Measurements from ENCODE around the gene SLC16A5.
"Not testable (repeated sequence)": the region's sequence is repeated elsewhere in the genome, so short reads cannot be mapped to it uniquely, and the experiment has no call there.

- not testable (repeated sequence) for TF ChIP-seq CTCF, EZH2phosphoT487 (IDR thresholded peaks at IDR 0.05; ENCODE audit: low read length)
Measured at GRCh38 chr17:75072909-75073308, 14.8 kb upstream of the SLC16A5 start.

Data from MM.1S (cell line).